ENCODE data around the gene CHL1.

CHL1 gene

GRCh38 chr3:196311-197148 lies at the start of gene CHL1:
TSS of gene CHL1 (plus strand) at chr3:196763. CDS start at chr3:319777, 123,014 bp downstream.
- no peak for DNase-seq (ENCODE audit: low read depth in 2 of 2)

- no peak for DNase-seq (ENCODE audit: low read depth in 2 of 2)
Observed at GRCh38 chr3:151614-152189, 44.9 kb upstream of the CHL1 start.

GRCh38 chr3:159974-160373 lies 36.6 kb upstream of the CHL1 start:
- no peak for DNase-seq (ENCODE audit: low read depth in 2 of 2)

GRCh38 chr3:166071-166470 lies 30.5 kb upstream of the CHL1 start:
- DNase-seq (ENCODE audit: low read depth in 2 of 2), result no peak

- no peak for DNase-seq (ENCODE audit: low read depth in 2 of 2)
Observed at GRCh38 chr3:166799-167198, 29.8 kb upstream of the CHL1 start.

- DNase-seq (ENCODE audit: low read depth in 2 of 2), result no peak
Observed at GRCh38 chr3:173886-174285, 22.7 kb upstream of the CHL1 start.

GRCh38 chr3:184976-185375 lies 11.6 kb upstream of the CHL1 start:
- DNase-seq (ENCODE audit: low read depth in 2 of 2), result no peak

GRCh38 chr3:192215-192929 lies 4.2 kb upstream of the CHL1 start:
- DNase-seq (ENCODE audit: low read depth in 2 of 2), result no peak

- no peak for DNase-seq (ENCODE audit: low read depth in 2 of 2)
Observed at GRCh38 chr3:194001-194400, 2.6 kb upstream of the CHL1 start.

- no peak for DNase-seq (ENCODE audit: low read depth in 2 of 2)
Observed at GRCh38 chr3:194421-194820, 2.1 kb upstream of the CHL1 start.

GRCh38 chr3:195666-196065 lies 897 bp upstream of the CHL1 start:
- no peak for DNase-seq (ENCODE audit: low read depth in 2 of 2)

- DNase-seq (ENCODE audit: low read depth in 2 of 2), result no peak
Observed at GRCh38 chr3:197149-197827, 725 bp downstream of the CHL1 start.

GRCh38 chr3:197828-198491 lies 1.4 kb downstream of the CHL1 start:
- DNase-seq (ENCODE audit: low read depth in 2 of 2), result no peak

GRCh38 chr3:199835-200234 lies 3.3 kb downstream of the CHL1 start:
- no peak for DNase-seq (ENCODE audit: low read depth in 2 of 2)

GRCh38 chr3:200758-201325 lies 4.3 kb downstream of the CHL1 start:
- DNase-seq (ENCODE audit: low read depth in 2 of 2), result no peak

- no peak for DNase-seq (ENCODE audit: low read depth in 2 of 2)
Observed at GRCh38 chr3:204102-204501, 7.5 kb downstream of the CHL1 start.

GRCh38 chr3:207973-208372 lies 11.4 kb downstream of the CHL1 start:
- no peak for DNase-seq (ENCODE audit: low read depth in 2 of 2)

GRCh38 chr3:210669-211068 lies 14.1 kb downstream of the CHL1 start:
- no peak for DNase-seq (ENCODE audit: low read depth in 2 of 2)

- no peak for DNase-seq (ENCODE audit: low read depth in 2 of 2)
Observed at GRCh38 chr3:212432-212831, 15.9 kb downstream of the CHL1 start.

- no peak for DNase-seq (ENCODE audit: low read depth in 2 of 2)
Observed at GRCh38 chr3:217099-217813, 20.7 kb downstream of the CHL1 start.

GRCh38 chr3:217948-218347 lies 21.4 kb downstream of the CHL1 start:
- DNase-seq (ENCODE audit: low read depth in 2 of 2), result no peak
